GM23338 (cell line): Measurements from ENCODE around the gene GRM4.

Experiments
- CREB1 ChIP-seq: fragments of 250-450 bp; sonication (Bioruptor Pico); IDR thresholded peaks from 2 replicates; pipeline ENCODE4 v1.5.0; 2020; ENCODE audit warnings: low read depth, mild to moderate bottlenecking, moderate library complexity
- CTCF ChIP-seq, 2 experiments: fragments of 200-600 bp in 1 of 2; sonication (generic) in 1 of 2; conservative IDR thresholded peaks; 2 replicates each; pipeline versions ENCODE4 v1.5.1 to v1.6.1; 2016 to 2017; ENCODE audit warnings: antibody characterized with exemption in 2 of 2, low read depth in 2 of 2, mild to moderate bottlenecking in 2 of 2, moderate library complexity in 1 of 2
- EZH2 ChIP-seq: fragments of 200-600 bp; sonication (generic); IDR thresholded peaks from one replicate; pipeline ENCODE4 v1.8.0; 2017; ENCODE audit warnings: antibody characterized with exemption, mild to moderate bottlenecking, low read depth; ENCODE audit not compliant: unreplicated experiment
- EZH2phosphoT487 ChIP-seq: fragments of 200-600 bp; sonication (generic); IDR thresholded peaks from one replicate; pipeline ENCODE4 v1.8.1; 2018; ENCODE audit warnings: antibody characterized with exemption; ENCODE audit not compliant: unreplicated experiment
- JUNB ChIP-seq: IDR thresholded peaks from one replicate; pipeline ENCODE4 v1.6.1; 2016; ENCODE audit warnings: antibody characterized with exemption; ENCODE audit not compliant: unreplicated experiment
- POLR2AphosphoS5 ChIP-seq: IDR thresholded peaks from 2 replicates; pipeline ENCODE4 v1.6.1; 2016; ENCODE audit warnings: antibody characterized with exemption, low read depth
- STAT1 ChIP-seq: IDR thresholded peaks from one replicate; pipeline ENCODE4 v1.6.1; 2016; ENCODE audit warnings: antibody characterized with exemption; ENCODE audit not compliant: unreplicated experiment
- TF ChIP-seq, protein P1 (sequence below): IDR thresholded peaks from 2 replicates; pipeline ENCODE4 v1.6.1; 2016; ENCODE audit warnings: antibody characterized with exemption
- TF ChIP-seq, protein P2 (sequence below): IDR thresholded peaks from one replicate; pipeline ENCODE4 v1.6.1; 2018; ENCODE audit warnings: antibody characterized with exemption; ENCODE audit not compliant: unreplicated experiment

- no peak for TF ChIP-seq CTCF (conservative IDR thresholded peaks at IDR 0.05; ENCODE audit: low read depth in 2 of 2)
- TF ChIP-seq, protein P1, sequence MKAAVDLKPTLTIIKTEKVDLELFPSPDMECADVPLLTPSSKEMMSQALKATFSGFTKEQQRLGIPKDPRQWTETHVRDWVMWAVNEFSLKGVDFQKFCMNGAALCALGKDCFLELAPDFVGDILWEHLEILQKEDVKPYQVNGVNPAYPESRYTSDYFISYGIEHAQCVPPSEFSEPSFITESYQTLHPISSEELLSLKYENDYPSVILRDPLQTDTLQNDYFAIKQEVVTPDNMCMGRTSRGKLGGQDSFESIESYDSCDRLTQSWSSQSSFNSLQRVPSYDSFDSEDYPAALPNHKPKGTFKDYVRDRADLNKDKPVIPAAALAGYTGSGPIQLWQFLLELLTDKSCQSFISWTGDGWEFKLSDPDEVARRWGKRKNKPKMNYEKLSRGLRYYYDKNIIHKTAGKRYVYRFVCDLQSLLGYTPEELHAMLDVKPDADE = no peak
- no peak for TF ChIP-seq STAT1
- no peak for TF ChIP-seq POLR2AphosphoS5
- TF ChIP-seq, protein P2, sequence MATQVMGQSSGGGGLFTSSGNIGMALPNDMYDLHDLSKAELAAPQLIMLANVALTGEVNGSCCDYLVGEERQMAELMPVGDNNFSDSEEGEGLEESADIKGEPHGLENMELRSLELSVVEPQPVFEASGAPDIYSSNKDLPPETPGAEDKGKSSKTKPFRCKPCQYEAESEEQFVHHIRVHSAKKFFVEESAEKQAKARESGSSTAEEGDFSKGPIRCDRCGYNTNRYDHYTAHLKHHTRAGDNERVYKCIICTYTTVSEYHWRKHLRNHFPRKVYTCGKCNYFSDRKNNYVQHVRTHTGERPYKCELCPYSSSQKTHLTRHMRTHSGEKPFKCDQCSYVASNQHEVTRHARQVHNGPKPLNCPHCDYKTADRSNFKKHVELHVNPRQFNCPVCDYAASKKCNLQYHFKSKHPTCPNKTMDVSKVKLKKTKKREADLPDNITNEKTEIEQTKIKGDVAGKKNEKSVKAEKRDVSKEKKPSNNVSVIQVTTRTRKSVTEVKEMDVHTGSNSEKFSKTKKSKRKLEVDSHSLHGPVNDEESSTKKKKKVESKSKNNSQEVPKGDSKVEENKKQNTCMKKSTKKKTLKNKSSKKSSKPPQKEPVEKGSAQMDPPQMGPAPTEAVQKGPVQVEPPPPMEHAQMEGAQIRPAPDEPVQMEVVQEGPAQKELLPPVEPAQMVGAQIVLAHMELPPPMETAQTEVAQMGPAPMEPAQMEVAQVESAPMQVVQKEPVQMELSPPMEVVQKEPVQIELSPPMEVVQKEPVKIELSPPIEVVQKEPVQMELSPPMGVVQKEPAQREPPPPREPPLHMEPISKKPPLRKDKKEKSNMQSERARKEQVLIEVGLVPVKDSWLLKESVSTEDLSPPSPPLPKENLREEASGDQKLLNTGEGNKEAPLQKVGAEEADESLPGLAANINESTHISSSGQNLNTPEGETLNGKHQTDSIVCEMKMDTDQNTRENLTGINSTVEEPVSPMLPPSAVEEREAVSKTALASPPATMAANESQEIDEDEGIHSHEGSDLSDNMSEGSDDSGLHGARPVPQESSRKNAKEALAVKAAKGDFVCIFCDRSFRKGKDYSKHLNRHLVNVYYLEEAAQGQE = no peak
- TF ChIP-seq EZH2 = no peak
- TF ChIP-seq EZH2phosphoT487 = no peak
- TF ChIP-seq JUNB = no peak
- TF ChIP-seq CREB1 (CRISPR knock-in tag) = no peak
Measured at GRCh38 chr6:34043359-34043758, 102.5 kb downstream of the GRM4 start.
